ENCODE data around the gene RAB33B.
"Not testable (repeated sequence)": the region's sequence is repeated elsewhere in the genome, so short reads cannot be mapped to it uniquely, and the experiment has no call there.

The RAB33B gene

GRCh38 chr4:139464512-139464911, 10.6 kb downstream of the RAB33B start:
- DNase-seq (ENCODE audit: low read depth): not testable (repeated sequence)

- no peak for DNase-seq (ENCODE audit: low read depth)
Observed at GRCh38 chr4:139465922-139466321, 12.0 kb downstream of the RAB33B start.

- not testable (repeated sequence) for DNase-seq (ENCODE audit: low read depth)
Observed at GRCh38 chr4:139468756-139469155, 14.8 kb downstream of the RAB33B start.

GRCh38 chr4:139469216-139469615, 15.3 kb downstream of the RAB33B start:
- DNase-seq (ENCODE audit: low read depth): no peak

- no peak for DNase-seq (ENCODE audit: low read depth)
Observed at GRCh38 chr4:139469869-139470268, 15.9 kb downstream of the RAB33B start.

DNA sequence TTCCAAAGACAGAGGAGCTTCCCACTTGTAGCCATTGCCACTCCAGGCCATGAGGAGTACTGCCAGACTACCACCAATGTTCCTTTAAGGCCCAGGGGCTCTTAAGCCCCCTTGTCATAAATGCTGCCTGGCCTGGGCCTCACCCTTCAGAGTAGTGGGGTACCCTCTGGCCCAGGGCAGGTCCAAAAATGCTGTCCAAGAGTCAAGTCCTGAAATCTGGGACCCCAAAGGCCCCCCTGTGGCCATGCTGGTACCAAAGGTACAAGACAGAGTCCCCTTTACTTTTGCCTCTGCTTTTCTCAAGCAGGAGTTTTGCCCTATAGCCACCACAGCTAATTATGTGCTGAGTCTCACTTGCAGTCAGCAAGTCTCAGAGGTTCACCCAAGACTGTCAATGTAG, 16.4 kb downstream of the RAB33B start:
- no peak for DNase-seq (ENCODE audit: low read depth)

DNA sequence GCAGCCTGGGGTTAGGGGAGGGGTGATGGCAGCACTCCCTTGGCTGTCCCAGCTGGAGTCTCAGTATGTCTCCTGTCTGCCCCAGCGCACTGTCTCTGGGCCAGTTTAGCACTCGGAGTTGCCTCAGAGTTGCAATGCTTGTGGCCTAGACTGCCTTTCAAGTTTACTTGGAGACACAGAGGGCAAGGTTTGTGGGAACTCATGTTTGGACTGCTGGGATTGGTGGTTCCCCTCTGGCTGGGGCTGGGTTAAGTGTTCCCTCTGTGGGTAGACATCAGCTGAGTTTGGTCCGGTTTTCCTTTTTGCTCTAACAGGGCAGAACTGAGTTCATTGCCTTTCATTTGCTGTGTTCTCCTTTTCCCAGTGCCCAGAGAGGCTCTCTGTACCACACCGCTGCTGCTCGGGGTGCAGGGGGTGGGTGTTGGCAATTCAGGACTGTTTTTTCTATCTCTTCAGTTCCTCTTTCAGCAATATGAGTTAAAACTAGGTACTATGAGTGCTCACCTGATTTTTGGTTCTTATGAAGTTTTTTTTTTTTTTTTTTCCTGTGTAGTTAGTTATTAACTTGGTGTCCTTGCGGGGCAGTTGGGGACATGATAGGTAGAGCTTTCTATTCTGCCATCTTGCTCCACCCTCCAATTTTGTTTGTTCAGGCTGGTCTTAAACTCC, 17.2 kb downstream of the RAB33B start:
- no peak for DNase-seq (ENCODE audit: low read depth)

DNA sequence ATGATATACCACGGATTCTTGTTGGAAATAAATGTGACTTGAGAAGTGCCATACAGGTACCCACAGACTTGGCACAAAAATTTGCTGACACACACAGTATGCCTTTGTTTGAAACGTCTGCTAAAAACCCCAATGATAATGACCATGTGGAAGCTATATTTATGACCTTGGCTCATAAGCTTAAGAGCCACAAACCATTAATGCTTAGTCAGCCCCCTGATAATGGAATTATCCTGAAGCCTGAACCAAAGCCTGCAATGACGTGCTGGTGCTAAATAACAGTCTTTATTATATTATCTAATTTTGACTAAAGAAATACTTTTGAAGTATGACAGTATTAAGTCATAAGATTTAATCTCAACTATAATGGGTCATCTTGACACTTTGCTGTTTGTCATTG, 18.9 kb downstream of the RAB33B start:
- DNase-seq (ENCODE audit: low read depth): no peak

GRCh38 chr4:139476363-139476762, 22.4 kb downstream of the RAB33B start:
- no peak for DNase-seq (ENCODE audit: low read depth)

DNA sequence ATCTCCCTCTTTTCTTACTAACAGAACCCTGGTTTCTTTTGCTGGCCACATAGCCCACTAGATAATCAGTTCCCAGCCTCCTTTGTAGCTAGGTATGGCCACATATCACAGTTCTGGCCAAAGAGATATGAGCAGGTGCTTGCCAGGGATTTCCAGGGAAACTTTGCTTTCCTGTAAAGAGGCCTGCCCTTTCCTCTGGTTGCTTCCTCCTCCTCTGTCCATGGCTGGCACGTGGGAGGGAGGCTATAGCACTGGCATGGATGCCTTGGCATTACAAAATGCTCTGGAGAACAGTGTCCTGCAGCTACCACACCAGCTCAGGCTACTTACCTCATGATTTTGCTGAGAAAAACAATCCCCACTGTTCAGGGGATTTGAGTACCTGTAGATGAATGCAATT, 27.5 kb downstream of the RAB33B start:
- DNase-seq (ENCODE audit: low read depth): no peak

DNA sequence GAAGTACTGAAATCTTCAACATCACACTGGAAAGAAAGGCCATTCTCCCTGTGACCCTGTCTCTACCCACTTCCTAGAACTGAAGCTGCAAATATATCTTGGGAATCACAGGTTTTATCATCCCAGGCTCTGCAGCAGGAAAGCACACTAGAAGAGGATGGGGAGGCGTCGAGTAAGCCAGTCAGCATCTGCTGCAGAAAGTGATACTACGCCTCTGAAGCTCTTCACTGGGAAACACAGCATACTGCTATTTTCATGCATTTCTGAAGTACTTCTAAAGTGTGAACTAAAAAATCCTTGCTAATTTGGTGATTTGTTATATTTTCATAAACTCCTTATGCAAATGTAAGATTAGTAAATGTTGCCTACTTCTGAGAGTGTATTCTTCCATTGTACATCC, 29.1 kb downstream of the RAB33B start:
- no peak for DNase-seq (ENCODE audit: low read depth)

GRCh38 chr4:139484783-139485311, 30.9 kb downstream of the RAB33B start:
- DNase-seq (ENCODE audit: low read depth): no peak

DNA sequence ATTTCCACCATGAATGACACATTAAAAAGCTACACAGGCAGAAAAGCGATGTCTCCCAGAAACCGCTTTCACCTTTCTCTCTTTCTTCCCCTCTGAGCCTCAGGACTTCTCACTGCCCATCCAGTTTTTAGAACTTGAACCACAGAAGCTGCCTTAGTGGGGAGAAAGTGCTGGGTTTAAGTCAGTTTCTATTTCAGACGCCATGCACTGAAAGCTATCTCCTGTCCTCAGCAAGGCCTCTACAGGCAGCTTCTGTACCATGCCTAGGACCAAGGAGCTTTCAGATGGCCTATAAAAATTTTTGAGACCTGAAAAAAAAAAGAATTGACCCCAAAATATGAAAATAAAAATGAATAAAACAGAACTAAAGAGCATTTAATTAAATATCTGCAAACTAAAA, 34.5 kb downstream of the RAB33B start:
- DNase-seq (ENCODE audit: low read depth): no peak

DNA sequence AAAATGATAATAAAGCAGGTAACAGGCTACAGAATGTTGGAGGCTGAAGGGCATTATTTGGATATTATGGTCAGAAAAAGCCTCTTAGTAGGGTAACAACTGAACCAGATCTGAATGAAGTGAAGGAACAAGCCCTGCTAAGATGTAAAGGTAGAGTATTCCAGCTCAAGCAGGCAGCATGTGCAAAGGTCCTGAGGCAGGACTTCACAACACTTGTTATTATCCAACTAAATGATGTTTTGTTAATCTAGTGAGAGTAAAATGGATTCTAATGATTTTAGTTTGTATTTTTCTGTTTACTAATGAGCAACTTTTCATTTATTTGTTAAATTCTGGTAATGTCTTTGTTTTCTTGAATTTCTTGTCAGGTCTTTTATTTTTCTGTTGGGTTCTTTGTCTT, 35.7 kb downstream of the RAB33B start:
- no peak for DNase-seq (ENCODE audit: low read depth)

GRCh38 chr4:139492429-139492828, 38.5 kb downstream of the RAB33B start:
- DNase-seq (ENCODE audit: low read depth): no peak

- DNase-seq (ENCODE audit: low read depth): no peak
Observed at GRCh38 chr4:139493176-139493575, 39.3 kb downstream of the RAB33B start.

GRCh38 chr4:139499186-139499585, 45.3 kb downstream of the RAB33B start:
- DNase-seq (ENCODE audit: low read depth): no peak

DNA sequence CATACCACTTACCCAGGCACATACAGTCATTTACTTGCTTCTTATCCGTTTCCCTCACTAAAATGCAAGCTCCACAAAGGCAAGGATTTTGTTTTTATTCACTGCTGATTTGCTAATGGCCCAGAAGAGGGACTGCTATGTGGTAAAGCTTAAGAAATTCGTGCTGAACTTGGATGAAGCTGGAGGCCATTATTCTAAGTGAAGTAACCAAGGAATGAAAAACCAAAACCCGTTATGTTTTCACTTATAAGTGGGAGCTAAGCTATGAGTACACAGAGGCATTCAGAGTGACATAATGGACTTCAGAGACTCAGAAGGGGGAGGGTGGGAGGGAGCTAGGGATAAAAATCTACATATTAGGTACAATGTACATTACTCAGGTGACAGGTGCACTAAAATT, 47.2 kb downstream of the RAB33B start:
- no peak for DNase-seq (ENCODE audit: low read depth)

DNA sequence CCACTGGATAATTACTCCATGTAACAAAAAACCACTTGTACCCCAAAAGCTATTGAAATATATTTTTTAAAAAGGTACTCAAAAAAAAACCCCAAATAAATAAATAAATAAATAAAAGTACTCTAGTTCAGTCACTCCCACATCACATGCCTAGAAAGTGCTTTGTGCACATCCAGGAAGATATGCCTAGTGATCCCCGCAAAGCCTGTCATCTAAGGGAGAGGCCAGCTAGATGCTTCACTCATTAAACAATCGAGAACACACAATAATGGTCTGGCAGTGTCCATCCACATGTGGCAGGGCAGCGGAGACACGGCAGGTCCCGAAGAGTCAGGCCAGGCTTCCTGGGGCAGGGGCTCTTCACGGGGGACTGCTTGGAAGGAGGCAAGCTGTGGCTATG, 47.6 kb downstream of the RAB33B start:
- DNase-seq (ENCODE audit: low read depth): no peak

- no peak for DNase-seq (ENCODE audit: low read depth)
Observed at GRCh38 chr4:139501927-139502899, 48.3 kb downstream of the RAB33B start.

DNA sequence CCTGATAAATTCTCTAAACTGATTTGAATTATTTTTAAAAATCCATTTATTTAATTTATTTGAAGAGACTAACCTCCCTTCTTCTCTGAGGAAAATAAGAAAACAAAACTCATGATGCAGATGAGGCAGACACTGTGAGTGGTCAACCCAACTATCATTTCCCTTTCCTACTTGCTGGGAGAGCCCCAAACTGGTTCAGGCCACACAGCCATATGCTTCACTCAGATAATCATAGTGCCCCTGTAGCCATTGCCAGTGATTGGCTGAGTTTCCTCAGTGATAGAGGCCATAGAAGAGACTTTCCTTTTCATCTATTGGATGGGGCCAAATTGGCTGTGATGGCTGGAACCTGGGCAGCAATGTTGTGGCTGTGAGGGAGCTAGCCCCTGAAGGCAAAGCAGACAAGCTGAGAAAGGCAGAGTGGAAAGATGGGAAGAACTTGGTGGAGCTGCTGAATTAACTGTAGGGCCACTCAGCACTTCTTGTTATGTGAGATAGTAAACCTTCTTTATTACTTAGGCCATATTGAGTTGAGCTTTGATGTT, 49.8 kb downstream of the RAB33B start:
- DNase-seq (ENCODE audit: low read depth): no peak

DNA sequence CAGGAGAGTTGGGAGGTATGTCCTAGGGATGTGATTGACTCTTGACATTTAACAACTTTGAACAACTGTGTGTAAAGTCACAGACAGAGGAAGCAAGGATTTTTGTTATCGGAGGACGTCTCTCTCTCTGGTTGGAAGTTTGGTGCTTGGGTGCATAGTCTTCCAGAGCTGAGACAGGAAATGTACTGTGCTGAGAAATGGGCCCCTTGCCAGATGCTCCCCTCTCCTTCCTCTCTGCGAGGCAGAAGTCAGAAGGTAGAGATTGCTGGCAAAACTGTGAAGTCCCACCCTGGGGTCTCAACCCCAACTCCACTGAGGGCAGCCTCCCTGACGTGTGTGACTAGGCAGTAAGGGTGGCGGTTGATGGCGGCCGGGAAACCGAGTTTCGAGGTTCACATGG, 52.9 kb downstream of the RAB33B start:
- no peak for DNase-seq (ENCODE audit: low read depth)

Data from activated T-cell treated with anti-CD3 and anti-CD28 coated beads for 1 hour (primary cell).